HG02798 (cell line): ENCODE measurements around the gene GALNT18.
"Not testable (repeated sequence)": the region's sequence is repeated elsewhere in the genome, so short reads cannot be mapped to it uniquely, and the experiment has no call there.

Experiments used
- ATAC-seq: cut with Tn5 transposase; IDR thresholded peaks from one replicate; pipeline ENCODE4 v1.9.1; 2021; ENCODE audit warnings: mild to moderate bottlenecking; ENCODE audit not compliant: unreplicated experiment, poor library complexity

The GALNT18 gene

GRCh38 chr11:11378184-11378940, 243.4 kb downstream of the GALNT18 start:
- ATAC-seq, result no peak

GRCh38 chr11:11374358-11375148, 247.3 kb downstream of the GALNT18 start:
- no peak for ATAC-seq

DNA sequence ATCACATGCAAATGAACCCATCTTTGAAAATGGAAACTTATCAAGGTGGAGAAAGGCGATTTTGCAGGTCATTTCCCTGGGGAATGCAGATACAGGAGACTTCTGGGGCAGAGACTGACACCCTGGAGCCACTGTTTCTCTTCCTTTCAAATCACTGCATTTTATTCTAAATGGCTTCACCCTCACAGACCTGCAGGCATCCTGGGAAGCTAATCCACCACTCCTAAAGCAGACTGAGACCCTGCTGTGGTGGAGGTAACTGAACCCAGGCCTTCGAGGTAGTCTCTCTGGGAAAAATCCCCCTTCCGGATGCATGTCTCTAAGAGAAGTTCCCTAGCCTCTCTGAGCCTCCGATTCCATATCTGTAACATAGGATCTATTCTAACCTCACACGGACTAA, 247.9 kb downstream of the GALNT18 start:
- ATAC-seq, result no peak

DNA sequence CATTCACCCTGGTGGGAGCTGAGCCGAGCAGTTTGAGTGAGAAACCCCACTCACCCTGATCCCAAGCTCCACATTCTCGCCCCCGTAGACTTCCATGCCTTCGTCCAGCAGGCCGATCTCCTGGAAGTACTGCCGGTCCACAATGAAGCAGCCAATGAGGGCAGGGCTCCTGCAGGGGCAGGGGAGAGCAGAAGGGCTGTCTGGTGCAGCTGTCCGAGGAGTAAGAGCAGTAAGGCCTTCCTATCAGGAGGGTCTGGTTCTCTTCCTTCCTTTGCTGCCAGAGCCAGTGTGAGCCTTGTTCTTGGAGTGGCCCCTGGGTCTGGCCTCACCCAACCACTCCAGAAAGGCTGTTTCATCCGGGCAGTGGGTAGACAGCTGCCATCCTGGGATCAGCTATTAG, 249.3 kb downstream of the GALNT18 start:
- ATAC-seq, result no peak

DNA sequence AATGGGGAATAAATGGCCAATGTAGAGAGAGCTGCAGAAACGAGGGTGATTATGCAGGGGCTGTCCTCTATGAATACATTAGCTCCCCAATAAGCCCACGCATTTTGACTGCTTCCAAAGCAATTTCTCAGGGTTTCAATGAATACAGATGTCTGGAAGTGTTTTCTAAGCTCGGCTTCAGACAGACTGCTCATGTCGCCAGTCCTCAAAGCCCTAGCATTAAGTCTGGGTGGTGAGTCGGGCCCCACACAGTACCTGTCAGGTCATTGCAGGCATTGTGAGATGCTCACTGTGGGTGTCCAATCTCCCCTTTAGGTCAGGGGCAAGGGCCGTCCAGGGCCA, 250.9 kb downstream of the GALNT18 start:
- ATAC-seq, result no peak

GRCh38 chr11:11370255-11370961, 251.4 kb downstream of the GALNT18 start:
- ATAC-seq, result no peak

- ATAC-seq, result no peak
Observed at GRCh38 chr11:11366793-11367192, 255.0 kb downstream of the GALNT18 start.

DNA sequence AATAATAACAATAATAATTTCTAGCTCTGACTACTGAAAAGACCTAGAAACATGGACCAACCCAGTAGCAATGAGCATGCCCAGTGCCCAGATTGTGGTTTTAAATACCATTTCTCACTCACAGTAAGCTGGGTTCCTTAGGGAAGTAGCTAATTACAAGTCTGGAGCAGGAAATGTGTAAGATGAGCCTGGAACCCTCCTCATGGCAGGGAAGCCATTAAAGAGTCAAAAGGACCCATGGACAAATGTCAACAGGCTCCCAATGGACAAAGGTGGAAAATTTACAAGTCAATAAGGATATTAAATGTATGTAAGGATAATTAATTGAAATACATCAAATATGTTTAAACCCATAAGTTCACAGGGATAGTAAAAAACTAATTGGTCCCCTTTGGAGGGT, 258.1 kb downstream of the GALNT18 start:
- ATAC-seq, result no peak

GRCh38 chr11:11359611-11360010, 262.2 kb downstream of the GALNT18 start:
- no peak for ATAC-seq

- ATAC-seq, result no peak
Observed at GRCh38 chr11:11356842-11357241, 265.0 kb downstream of the GALNT18 start.

- not testable (repeated sequence) for ATAC-seq
Observed at GRCh38 chr11:11352878-11353277, 268.9 kb downstream of the GALNT18 start, which contains the start of gene CSNK2A3. Gene CSNK2A3 (minus strand): TSS chr11:11353250. CDS start chr11:11353119, 131 bp downstream.

DNA sequence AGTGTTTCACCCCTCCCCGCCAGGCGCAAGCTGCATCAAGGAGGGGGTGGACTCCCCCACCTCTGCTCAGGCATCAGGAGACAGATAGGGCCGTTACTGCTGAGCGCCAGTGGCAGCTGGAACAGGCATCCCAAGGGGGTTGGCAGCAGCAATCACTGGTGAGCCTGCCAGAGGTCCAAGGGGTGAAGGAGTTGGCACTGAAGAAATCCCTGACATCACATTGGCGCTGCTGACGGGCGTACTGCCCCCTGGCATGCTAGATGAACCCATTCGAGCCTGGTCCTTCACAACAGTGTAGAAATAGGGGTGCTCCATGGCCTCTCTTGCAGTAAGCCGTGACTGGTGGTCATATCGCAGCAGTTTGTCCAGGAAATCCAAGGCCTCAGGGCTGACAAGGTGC, 270.0 kb downstream of the GALNT18 start:
- ATAC-seq, result not testable (repeated sequence)

DNA sequence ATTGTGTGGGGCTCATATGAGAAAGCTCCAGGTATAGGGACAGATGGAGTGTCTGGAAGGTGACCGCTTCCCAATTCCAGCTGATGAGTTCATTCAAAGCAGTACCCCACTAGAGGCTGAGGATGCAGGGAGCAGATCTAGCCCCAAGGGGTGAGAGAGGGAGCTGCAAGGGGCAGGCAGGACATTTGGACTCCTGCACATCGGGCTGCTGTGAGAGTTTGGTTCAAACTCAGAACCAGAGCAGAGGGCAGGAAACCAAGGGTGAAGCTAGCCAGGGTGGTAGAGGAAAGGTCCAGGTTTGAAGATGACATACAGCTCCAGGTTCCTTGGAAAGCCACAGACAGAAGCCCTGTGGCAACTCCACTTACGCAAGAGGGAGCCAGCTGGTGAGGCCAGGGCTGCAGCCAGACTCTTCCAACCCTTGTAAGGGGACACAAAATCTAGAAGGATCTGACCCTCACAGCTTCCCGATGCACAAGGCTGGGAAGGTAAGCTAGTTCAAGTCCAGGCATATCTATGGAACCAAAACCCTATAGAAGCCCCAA, 270.7 kb downstream of the GALNT18 start:
- no peak for ATAC-seq

DNA sequence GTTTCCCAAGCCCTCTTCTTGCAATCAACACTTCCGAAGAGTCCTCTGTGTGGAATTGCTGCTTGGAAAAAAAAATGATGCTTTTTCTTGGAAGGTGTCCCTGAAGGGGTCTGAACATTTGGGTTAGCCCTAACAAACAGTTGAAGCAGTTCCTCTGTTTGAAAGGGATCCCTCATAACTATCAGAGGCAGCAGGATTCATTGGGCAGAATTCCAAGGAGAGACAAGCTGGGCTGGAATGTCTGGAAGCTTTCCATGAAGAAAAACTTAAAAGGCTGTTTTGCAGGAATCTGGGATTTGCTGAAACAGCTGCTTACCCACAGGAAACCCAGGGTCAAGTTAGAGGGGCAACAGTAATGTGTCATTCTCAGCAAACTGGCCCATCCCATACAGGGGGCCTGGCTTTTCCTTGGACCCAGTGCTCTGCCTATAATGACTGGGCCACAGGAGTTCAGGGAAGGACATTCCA, 271.9 kb downstream of the GALNT18 start:
- ATAC-seq, result no peak

DNA sequence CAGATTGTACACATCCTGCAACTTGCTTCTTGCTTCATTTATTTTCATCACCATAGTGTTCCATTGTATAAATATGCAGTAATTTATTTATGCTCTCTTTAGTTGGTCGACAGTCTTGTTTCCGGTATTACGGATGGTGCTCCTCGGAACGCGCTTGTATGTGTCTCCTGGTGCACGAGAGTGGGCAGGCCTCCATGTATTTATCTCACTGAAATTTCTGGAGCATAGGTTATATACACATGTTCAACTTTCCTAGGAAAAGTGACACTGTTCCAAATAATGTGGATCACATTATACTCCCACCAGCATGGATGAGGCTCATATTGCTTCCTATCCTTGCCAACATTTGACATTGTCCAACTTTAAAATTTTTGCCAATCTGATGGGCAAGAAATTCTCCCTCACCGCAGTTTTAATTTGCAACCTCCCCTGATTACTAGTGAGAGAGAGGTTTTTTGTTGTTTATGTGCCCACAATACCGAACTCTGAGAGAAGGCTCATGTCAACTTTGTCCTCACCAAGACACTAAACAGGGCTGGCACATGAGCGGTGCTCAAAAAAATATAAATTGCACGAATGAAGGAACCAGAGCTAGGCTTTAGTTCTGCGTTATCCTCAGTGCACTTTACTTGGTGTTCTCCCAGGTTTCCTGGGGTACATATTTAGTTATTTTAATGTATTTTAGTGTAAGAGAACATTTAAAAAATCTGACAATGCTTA, 272.5 kb downstream of the GALNT18 start:
- no peak for ATAC-seq

DNA sequence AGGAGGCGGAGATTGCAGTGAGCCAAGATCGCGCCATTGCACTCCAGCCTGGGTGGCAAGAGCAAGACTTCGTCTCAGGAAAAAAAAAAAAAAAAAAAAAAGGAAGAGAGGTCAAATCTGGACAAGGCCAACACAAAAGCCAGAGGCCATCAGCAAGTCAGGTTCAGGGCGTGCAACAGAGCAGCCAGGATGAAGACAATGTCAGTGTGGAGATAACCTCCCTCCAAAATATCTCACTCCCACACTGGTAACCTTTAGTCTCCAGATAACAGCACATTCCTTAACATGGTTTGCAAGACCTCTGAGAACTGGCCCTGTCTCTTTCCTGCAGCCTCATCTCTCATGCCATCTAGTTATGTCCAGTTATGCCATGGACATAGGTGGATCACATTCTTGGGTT, 273.5 kb downstream of the GALNT18 start:
- ATAC-seq, result no peak

DNA sequence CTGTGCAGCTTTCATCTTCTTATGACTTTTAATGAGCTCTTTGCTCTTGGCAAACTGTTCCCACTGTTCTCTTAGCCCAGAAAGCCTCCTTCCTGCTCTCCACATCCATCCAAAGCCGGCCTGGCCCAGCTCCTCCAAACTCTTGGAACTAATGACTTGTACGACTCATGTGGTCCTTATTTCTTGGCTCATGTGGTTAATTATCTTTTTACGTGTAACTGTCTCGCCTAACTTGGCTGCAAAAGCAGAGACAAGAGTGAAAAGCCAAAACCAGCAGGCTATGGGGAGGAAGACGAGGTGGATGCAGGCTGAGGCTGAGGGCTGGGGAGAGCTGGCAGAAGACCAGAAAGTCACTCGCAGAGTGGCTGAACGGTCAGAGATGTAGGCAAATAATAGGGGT, 274.2 kb downstream of the GALNT18 start:
- ATAC-seq, result no peak

DNA sequence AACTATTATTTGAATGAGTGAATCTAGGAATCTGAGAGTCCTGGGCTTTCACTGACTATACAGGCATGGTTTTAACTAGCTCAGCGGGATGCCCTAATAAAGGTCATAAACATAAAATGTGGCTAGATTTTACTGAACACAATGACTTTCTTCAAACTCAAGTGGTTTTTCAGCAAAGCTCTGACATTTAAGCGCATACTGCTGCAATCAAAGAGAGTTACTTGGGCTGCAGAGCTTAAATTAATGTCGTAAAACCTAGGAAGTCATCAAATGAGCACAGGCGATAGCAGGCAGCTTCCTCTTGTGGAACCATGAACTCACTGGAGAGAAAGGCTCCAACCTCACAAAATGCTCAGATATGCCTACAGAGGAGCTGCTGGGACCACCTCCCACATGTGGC, 275.5 kb downstream of the GALNT18 start:
- ATAC-seq, result no peak

GRCh38 chr11:11345099-11345498, 276.7 kb downstream of the GALNT18 start:
- ATAC-seq, result no peak

DNA sequence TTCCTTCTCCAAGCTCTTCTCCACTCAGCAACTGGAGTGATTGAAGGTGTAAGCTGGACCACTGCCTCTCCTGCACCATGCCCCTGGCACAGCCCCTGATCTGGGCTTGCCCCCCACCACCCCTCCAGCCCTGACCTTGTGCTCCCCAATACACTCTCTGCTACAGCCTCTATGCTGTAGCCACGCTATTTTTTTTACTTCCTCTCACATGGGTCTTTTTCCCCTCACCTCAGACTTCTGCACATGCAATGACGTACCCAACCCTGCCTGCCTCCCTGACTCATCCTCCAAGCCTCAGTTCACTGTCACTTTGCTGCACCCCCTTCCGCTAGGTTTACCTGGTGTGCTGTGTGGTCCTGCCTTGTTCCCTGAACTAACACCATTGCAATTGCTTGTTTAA, 277.8 kb downstream of the GALNT18 start:
- ATAC-seq, result no peak
